ENCODE results near the gene FDPS. TPM values are rescaled to one million over a fixed set of nuclear protein-coding genes. Genes with fewer than 3 reads are reported as not detected.
A peak's percentile ranks its signal among the peaks of the same experiment; 100 is the strongest.
"Not testable (repeated sequence)": the region's sequence is repeated elsewhere in the genome, so short reads cannot be mapped to it uniquely, and the experiment has no call there.

The FDPS gene
- total RNA-seq, 1 donor from 2014 or later = 693 TPM

GRCh38 chr1:155286544-155286943 lies 22.1 kb upstream of the FDPS start:
- TF ChIP-seq CTCF (conservative IDR thresholded peaks at IDR 0.05) = no peak
- Mint-ChIP-seq H3K27me3 (ENCODE audit: low read depth) (no peaks in the 10 kb centered on the region), H3K27ac (ENCODE audit: unreplicated experiment) (no peak overlapping the region), H3K9me3 (no peaks in the 10 kb centered on the region), H3K4me1 (no peaks in the 10 kb centered on the region), H3K4me3 (no peak overlapping the region), H3K36me3 (ENCODE audit: low read depth) (peaks cover 2% of the 10 kb centered on the region)
- no peak for DNase-seq (ENCODE audit: low read depth, low spot score)

DNA sequence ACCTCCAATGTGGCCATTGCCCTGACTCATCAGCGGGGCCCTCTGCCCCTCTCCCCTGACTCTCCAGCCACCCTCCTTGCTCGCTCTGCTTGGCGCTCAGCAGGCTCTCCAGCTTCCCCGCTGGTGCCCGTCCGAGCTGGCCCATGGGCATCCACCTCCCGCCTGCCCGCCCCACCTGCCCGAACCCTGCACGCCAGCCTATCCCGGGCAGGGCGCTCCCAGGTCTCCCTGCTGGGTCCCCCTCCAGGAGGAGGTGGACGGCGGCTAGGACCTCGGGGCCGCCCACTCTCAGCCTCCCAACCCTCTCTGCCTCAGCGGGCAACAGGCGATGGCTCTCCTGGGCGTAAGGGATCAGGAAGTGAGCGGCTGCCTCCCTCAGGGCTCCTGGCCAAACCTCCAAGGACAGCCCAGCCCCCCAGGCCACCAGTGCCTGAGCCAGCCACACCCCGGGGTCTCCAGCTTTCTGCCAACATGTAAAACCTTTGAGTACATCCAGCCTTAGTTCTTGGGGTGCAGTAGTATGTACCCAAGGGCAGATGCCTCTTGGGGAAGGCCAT lies 20.6 kb upstream of the FDPS start:
- Mint-ChIP-seq H3K27me3 (ENCODE audit: low read depth) (no peaks in the 10 kb centered on the region), H3K4me1 (no peaks in the 10 kb centered on the region), H3K36me3 (ENCODE audit: low read depth) (no peaks in the 10 kb centered on the region), H3K9me3 (no peaks in the 10 kb centered on the region), H3K4me3 (no peak overlapping the region), H3K27ac (ENCODE audit: unreplicated experiment) (no peak overlapping the region)
- TF ChIP-seq CTCF (conservative IDR thresholded peaks at IDR 0.05) = no peak
- no peak for DNase-seq (ENCODE audit: low read depth, low spot score)

GRCh38 chr1:155291006-155291405 lies 17.7 kb upstream of the FDPS start:
- not testable (repeated sequence) for H3K27ac Mint-ChIP-seq (ENCODE audit: unreplicated experiment); H3K4me1 Mint-ChIP-seq; H3K36me3 Mint-ChIP-seq (ENCODE audit: low read depth); H3K9me3 Mint-ChIP-seq; H3K4me3 Mint-ChIP-seq; DNase-seq (ENCODE audit: low read depth, low spot score); H3K27me3 Mint-ChIP-seq (ENCODE audit: low read depth)

GRCh38 chr1:155293086-155293749 lies 15.4 kb upstream of the FDPS start:
- H3K4me1 Mint-ChIP-seq = no peaks in the 10 kb centered on the region
- peak overlapping the region; percentile 35 for H3K27ac Mint-ChIP-seq (ENCODE audit: unreplicated experiment)
- H3K36me3 Mint-ChIP-seq (ENCODE audit: low read depth) = no peaks in the 10 kb centered on the region
- no peak overlapping the region for H3K4me3 Mint-ChIP-seq
- no peaks in the 10 kb centered on the region for H3K27me3 Mint-ChIP-seq (ENCODE audit: low read depth)
- no peak for DNase-seq (ENCODE audit: low read depth, low spot score)
- no peak for TF ChIP-seq CTCF (conservative IDR thresholded peaks at IDR 0.05)
- no peaks in the 10 kb centered on the region for H3K9me3 Mint-ChIP-seq

- no peak for DNase-seq (ENCODE audit: low read depth, low spot score)
- Mint-ChIP-seq H3K4me3 (no peak overlapping the region), H3K4me1 (no peaks in the 10 kb centered on the region), H3K27me3 (ENCODE audit: low read depth) (no peaks in the 10 kb centered on the region), H3K27ac (ENCODE audit: unreplicated experiment) (no peak overlapping the region), H3K9me3 (no peaks in the 10 kb centered on the region), H3K36me3 (ENCODE audit: low read depth) (no peaks in the 10 kb centered on the region)
- no peak for TF ChIP-seq CTCF (conservative IDR thresholded peaks at IDR 0.05)
These were observed 14.0 kb upstream of the FDPS start for GRCh38 chr1:155294520-155295182.
